Kidney glomerular epithelial cell (primary cell): ENCODE data around the gene PKHD1.

Source experiments
- DNase-seq: peaks from one replicate; lab custom pipeline; 2025; lab: John Stamatoyannopoulos, UW

PKHD1 gene

DNA sequence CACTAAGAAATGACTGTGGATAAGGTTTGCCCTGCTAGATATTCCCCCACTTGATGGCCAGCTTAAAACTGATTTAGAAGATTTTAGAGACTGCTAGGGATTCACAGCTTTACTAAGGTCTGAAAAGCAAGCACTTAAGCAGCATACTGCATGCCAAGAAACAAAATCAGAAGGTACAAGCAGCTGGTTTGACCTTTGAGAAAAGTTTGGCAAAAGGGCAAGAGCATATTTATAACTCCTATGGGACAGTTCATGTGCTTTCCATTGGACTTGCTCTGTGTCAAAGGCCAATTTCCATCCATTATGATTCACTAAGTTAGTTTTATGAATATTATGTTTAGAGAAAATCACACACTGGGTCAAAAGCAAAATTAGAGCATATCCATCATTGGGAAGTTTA, 402.8 kb downstream of the PKHD1 start:
- no peak for DNase-seq

DNA sequence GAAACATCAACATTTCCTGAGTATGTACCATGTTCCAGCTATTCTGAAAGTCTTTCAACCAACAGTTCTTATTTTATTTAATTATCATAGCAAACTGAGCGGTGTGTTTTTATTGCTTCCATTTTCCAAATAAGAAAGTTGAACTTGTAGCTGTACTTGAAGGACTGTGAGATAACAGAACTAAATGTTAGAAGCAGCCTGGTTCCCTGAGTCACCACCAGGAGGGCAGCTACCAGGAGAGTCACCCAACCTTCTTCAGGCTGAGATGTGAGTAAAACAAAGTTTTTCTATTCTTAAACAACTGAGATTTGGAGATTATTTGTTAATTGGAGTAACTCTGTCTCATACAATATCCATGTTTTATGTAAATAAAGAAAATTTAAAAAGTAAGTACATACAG, 403.4 kb downstream of the PKHD1 start:
- no peak for DNase-seq

DNA sequence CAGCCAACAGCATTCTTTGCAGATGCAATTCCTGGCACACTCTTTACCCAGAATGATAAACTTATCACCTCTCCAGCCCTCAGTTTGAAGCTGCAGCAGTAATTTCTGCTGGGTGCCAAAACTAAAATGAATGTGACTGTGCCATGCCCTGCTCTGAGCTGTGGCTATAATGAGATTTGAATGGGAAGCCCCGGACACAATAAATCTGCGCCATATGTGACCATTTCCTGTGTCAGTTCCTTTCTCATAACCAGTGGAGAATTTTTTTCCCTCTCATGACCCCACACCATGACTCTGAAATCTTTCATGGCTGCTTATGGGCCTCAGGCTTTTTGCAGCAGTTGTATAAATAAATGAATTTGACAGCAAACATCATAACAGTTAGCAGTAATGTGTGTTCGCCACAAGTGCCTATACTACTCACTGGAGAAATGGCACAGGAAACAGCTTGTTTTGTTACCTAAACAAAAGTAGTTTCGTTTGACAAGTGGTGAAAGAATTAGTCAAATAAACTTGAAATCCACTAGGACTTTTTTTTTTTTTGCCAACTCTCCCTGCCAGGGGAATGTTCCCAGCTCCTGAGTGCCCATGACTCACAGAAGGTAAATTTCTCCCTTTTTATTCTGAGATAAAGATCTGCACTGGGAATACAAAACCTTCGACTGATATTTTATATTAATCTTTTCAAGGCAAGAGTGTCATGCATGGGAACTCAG, 408.4 kb downstream of the PKHD1 start:
- no peak for DNase-seq

DNA sequence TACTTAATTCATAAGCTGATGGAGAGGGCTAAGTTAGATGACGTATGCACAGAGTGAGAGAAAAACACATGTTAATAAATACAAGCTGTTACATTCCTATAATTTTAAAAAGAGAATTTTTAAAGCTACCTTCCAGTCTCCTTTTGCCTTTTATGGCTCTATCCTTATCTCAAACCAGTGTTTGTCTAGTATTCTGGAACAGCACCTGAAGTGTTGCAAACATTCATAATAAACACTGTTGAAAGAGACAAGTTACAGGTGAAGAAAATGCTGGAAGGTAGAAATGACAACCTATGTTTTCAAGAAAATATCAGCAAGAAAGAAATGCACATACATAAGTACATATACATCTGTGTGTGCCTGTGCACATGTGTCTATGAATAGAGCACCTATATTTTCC, 409.1 kb downstream of the PKHD1 start:
- no peak for DNase-seq

DNA sequence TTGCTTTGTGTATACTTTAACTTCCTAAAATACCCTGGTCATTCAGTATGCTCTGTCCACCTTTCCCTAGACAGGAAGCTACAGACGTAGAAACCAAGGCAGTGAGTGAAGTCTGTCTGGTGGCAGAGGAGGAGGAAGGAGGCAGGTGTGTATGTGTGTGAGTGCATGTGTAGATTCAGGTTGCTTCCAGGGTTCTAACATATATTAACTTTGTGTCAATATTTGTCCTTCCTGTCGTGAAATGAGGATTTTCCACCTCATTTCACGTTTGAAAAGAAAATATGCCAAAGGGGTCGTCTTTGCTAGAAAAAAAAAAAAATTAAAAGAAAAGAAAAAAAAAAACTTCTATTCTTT, 411.5 kb downstream of the PKHD1 start:
- DNase-seq, result no peak

DNA sequence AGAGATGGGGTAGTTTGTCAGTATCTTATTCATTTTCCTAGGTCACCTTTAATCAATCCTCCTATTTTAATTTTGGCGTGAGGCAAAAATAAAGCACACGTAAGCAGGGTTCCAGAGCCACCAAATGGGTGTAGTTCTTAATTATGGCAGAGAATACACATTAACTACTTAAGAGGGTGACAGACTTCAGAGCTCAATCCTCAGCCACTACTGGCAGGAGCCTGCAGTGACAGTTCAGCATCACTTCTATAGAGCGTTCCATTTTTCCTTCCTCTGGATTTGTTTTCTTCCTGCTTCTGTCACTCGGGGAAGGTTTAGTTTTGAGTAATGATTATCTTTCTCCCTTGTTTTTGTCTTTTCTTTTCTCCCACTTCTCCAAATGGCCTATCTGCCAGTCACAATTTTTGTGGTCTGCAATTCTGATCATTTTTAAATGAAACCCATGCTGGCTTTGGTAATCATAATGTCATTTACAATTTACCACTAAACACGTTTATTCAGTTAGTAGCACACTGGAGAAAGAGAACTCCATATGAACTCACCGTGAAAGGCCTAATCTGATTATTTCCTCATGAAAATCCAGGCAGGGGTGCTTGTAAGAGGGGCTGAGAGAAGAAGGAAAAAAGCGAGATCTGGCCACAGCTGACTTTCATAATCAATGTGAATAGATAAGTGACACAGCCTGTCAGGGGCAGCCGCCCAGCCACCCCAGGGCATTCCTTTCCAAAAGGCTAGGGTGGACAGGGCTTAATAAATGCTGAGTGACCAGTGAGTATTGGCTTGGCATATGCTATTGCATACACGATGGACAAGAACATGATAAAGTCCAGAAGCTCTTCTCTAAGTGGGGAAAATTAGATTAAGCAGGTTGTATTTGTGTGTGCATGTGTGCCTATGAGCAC, 412.1 kb downstream of the PKHD1 start:
- no peak for DNase-seq

DNA sequence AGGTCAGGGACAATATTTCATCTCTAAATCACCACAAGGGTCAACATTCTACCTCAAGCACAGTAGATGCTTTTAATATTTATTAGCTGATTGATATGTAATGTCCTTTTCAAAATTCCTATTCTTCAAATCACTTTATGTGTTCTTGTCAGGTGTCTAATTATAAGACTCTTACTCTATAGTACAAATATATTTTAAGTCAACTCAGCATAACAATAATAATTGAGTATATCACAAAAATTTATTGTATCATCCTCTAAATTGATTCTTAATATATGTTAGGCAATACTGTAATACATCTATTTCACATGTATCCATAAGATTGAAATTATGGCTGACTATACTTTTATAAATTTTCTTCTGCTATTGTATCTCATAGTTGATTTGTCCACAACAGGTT, 423.9 kb downstream of the PKHD1 start:
- no peak for DNase-seq

DNA sequence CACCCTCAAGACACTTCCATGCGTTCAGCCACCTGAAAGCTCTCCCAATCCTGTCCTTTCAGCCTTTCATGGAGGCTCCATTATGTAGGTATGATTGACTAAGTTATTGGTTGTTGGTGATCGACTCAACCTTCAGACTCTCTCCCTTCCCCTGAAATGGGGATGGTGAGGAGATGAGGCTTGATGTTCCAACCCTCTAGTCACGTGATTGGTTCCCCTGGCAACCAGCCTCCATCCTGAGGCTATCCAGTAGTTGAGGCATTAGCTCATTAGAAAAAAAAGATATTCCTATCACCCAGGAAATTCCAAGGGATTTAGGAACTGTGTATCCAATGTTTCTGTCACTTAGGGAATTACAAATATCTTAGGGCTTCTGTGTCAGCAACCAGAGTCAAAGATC, 426.6 kb downstream of the PKHD1 start:
- no peak for DNase-seq

DNA sequence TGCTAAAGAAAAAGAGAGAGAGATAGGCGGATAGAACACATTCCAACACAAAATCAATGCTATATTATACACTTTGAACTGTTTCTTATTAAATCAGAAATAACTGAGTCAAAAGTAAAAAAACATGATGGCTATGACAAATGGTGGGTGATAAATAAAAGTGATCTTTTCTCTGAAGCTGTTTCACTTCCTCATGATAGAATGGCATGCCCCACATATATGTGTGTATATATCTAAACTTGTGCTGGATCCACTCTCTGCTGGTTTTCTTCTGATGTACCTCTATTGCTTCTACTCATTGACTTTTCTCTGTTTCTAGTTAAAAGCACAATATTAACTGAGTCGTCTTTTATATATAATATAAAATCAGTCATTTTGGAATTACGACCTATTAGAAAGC, 429.9 kb downstream of the PKHD1 start:
- DNase-seq, result no peak

DNA sequence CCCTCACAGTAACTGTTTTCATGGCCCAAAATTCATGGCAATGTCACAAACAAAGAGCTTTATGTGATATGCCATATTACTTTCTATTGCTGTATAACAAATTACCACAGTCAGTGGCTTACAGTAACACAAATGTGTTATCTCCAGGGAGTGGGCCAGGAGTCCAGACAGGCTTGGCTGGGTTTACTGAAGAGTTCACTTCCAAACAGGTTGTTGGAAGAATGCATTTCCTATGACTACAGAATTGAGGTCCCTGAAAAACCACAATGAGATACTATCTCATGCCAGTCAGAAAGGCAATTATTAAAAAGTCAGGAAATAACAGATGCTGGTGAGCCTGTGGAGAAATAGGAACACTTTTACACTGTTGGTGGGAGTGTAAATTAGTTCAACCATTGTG, 431.9 kb downstream of the PKHD1 start:
- DNase-seq, result no peak

DNA sequence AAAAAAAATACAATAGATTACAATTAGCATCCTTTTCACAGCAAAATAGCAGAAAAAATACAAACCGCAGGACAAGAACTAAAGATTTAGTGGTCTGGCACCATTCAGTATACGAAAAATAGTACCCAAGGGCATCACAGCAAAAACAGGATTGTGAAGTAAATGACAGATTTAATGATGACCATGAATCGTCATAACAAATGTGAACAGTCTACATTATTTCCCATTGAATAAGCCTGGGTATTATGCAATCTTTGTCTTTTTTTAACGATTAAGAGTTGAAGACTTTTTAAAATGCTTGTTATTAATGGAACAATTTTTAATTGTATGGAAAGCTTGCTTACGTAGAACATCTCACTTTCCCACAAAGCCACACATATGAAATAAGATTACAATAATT, 432.8 kb downstream of the PKHD1 start:
- DNase-seq, result no peak

DNA sequence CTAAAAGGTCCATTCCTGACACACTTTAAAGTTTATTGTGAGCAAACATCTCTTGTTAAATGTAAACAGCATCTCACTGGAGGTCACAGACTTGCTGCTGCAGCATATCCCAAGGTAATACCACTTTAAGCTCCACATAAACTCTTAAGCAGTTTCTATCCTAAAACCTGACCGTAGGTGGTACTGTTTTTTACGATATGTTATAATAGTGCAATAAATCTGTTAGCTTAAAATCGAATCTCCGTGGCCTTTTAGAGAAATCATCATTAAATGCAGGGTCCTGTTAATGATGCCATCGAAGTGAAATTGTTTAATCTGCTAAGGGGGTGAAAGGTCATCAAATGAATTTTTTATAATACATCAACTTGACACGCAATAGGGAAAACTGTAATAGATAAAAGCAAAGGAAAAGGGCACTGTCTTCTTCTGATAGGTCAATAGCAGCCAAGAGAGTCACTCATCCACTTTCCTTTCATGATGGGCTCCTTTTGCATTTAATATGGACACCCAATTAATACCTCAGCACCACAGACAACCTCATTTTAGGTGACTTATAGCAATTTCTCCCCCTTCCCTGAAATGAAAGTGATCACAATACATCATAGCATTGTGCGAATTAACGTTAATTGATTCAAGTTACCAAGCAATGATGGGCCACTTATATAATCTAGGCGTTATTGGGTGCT, 436.1 kb downstream of the PKHD1 start:
- no peak for DNase-seq

DNA sequence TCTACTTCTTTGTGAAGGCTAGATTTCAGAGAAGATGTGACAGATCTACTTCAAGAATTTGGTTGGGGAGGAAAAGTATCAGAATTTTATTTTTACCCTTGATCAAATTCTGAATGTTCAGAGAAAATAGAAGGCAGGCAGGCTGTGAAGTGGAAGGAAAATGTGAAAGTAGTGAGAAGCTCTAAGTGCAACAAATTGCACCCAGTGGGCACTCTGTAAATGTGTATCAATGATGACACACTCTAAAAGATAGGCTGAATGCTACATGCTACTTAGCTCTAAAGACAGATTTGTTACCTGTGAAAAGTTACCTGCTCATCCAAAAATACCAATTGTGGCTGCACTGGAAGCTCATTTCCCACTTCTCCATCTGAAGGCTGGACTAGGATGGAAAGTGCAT, 438.6 kb downstream of the PKHD1 start:
- DNase-seq, result no peak

DNA sequence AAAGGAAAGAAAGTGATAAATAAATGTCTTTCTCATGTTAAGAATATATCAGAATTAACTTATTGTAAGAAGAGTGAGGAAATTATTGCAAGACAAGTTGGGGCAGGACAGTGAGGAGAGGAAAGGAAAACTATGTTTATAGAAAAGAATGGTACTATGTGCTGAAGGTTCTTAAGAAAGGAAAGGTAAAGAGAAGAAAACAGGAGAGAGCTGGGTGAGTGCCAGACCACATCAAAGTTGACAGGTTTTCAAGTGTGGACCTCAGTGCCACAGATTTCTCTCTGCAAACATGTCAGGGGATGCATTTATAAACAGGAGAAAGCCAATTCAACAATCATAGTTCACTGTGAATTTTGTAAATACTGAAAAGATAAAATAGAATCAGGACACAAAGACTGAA, 439.2 kb downstream of the PKHD1 start:
- no peak for DNase-seq

DNA sequence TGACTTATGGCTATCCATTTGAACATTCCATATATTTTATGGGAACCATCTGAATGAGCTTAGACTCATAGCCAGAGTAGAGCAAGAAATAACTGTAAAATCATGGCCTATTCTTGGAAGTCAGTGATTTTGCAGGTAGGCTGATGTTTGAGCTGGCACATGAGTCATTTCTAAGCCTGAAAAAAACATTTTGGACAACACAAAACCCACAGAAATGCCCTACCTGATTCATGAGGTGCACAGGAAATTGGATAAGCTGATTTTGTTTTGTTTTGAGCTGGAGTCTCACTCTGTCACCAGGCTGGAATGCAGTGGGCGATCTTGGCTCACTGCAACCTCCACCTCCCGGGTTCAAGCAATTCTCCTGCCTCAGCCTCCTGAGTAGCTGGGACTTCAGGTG, 443.0 kb downstream of the PKHD1 start:
- peak; percentile 38 for DNase-seq

DNA sequence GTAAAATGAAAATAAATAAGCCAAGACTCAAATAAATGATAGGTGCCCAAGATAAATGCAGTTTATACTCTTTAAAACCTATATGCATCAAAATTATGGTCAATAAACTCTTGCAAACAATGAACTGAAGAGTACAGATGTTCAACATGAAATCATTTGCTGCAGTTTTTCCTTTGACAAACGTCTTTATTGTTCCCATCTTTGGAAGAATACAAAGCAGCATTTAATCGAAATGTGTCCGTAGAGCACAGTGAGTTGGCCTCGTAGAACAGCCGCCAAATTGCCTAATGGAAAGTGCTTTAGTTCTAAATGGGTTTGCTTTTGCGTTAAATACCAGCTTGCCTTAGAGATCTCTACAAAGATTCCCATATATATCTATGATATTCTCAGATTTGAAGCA, 447.4 kb downstream of the PKHD1 start:
- no peak for DNase-seq

DNA sequence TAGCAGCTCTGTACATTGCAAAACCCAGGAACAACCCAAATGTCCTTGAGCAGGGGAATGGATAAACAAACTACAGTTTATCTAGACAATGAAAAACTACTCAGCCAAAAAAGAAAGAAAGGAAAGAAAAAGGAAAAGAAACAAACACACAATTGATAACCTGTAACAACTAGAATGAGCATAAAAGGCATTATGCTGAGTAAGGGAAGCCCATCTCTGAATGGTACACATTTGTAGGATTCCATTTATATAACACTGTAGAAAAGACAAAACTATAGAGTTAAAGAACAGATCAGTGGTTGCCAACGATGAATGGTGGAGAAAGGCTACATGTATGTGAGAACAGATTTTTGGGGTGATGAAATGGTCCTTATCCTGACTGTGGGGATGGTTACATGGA, 454.0 kb downstream of the PKHD1 start:
- DNase-seq, result no peak

DNA sequence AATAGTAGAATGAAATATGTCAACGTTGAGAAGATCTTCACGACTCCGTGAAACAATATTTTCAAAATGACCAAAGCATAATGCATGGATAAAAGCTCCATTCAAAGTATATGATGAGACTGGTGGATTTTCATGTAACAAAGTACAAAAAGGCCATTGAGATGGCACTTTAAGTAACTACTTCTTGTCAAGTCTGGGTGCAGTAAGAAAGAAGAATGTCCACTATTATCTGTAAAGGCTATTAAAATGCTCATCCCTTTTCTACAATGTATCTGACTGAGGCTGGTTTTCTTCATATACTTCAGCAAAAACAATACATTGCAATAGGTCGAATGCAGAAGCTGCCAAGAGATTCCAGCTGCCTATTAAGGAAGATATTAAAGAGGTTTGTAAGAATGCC, 457.4 kb downstream of the PKHD1 start:
- DNase-seq, result no peak

DNA sequence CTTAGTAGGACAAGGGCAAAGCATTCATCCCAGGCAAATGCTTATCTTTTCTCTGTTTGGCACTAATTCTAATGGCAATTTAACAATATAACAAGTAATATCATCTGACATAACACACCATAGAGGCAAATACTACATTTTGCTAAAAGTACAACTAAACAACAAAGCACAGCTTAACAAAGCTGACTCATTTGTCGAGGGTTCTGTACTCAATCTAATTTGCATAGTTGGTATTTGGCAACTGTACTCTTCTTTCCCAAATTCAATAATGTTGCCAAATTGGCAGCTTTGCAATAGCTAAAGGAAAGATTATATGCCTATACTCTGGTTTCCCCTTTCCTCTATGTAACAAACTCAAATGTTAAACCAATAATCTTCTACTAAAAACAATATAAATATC, 461.0 kb downstream of the PKHD1 start:
- DNase-seq, result no peak

DNA sequence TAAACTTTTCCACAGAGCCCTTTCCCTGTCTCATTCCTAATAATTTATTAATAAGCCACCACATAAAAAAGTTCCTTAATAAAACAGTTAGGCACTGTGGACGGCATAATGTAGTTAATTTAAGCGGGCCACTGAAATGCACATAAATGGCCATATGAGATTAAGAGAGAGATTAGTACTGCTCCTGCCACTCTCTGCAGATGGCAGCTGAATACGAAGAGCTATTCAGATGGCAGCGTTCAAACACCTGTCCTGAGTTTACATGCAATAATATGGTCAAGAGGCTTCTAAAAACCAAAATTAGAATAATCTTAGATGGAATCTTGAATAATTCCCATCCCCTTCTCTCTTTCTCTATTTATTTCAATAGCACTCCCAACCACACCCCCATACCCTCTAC, 461.8 kb downstream of the PKHD1 start:
- DNase-seq, result no peak

DNA sequence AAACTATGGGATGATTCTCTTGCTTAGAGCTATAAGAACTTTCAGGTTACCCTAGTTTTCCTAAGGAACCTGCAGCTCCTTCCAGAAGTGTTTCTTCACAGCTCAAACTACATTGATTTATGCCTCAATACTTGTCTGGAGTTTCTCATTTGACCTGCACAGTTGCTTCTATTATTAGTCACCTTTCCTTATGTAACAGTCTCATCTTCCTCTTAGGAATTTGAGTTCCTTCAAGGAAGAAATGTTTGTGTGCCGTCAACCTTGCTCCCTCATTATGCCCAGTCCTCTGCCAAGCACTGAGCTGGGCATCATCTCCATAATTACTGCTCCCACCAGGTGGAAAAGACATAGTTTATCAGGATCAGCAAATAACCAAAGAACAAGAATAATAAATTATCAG, 466.4 kb downstream of the PKHD1 start:
- DNase-seq, result no peak

DNA sequence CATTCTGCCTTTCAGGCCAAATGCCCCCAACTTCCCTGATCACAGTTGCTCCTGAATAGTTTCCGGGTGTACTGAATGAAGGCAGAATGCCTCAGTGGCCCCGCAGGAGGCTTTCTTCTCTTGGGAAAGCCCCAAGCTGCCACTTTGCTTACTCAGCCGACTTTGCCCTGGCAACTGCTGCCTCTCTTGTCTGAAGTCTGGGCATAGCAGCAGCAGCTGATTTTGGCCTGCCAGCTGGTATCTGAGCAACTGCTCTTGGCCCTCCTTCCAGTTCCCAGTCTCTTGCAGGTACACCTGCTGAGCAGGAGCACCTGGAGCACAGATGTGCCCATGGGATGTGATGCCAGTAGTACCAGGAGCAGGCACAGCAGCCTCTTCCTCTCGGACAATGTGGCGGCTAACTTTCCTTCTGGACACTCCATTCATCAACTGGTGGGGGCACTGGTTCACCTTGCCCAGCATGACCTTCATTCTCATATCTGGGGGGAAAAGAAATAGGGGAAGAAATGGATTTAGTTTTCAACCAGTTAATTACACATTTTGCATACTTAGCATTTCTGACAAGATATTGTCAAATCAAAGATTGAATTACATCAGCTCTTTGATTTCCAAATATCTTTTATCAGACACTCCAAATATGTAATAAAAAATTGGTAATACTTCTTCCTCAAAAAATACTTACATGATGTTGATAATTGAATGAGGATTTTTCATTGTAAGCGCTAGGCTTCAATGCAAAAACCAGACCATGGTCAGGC, 468.2 kb downstream of the PKHD1 start:
- no peak for DNase-seq
